Central memory CD8-positive, alpha-beta T cell (primary cell): ENCODE data around the gene PGM2L1.

Experiments used
- ATAC-seq: fragments of 150-1000 bp; cut with Tn5 transposase; replicated peaks from 2 replicates; pipeline ENCODE4 v1.10.0; 2022; ENCODE audit warnings: mild to moderate bottlenecking, moderate FRiP score, moderate number of reproducible peaks; ENCODE audit not compliant: poor library complexity, severe bottlenecking; ENCODE audit errors: extremely low read depth
- DNase-seq, 2 donors: peaks; one replicate each; pipeline ENCODE4 v3.0.0; 2021; ENCODE audit warnings: low spot score in 2 of 2
- H3K27ac Mint-ChIP-seq: one replicate; pipeline ENCODE4 v1.8.0; 2022; ENCODE audit warnings: low read depth, mild to moderate bottlenecking, moderate library complexity, mixed read lengths
- H3K27me3 Mint-ChIP-seq: one replicate; pipeline ENCODE4 v1.8.0; 2022; ENCODE audit warnings: mixed read lengths
- H3K36me3 Mint-ChIP-seq: one replicate; pipeline ENCODE4 v1.8.0; 2022; ENCODE audit warnings: mild to moderate bottlenecking, moderate library complexity, mixed read lengths; ENCODE audit not compliant: insufficient read depth
- H3K4me1 Mint-ChIP-seq: one replicate; pipeline ENCODE4 v1.8.0; 2022; ENCODE audit warnings: mixed read lengths
- H3K4me3 Mint-ChIP-seq: one replicate; pipeline ENCODE4 v1.8.0; 2022; ENCODE audit warnings: mild to moderate bottlenecking, moderate library complexity, mixed read lengths
- H3K9me3 Mint-ChIP-seq: one replicate; pipeline ENCODE4 v1.8.0; 2022; ENCODE audit warnings: mixed read lengths

Gene PGM2L1

DNA sequence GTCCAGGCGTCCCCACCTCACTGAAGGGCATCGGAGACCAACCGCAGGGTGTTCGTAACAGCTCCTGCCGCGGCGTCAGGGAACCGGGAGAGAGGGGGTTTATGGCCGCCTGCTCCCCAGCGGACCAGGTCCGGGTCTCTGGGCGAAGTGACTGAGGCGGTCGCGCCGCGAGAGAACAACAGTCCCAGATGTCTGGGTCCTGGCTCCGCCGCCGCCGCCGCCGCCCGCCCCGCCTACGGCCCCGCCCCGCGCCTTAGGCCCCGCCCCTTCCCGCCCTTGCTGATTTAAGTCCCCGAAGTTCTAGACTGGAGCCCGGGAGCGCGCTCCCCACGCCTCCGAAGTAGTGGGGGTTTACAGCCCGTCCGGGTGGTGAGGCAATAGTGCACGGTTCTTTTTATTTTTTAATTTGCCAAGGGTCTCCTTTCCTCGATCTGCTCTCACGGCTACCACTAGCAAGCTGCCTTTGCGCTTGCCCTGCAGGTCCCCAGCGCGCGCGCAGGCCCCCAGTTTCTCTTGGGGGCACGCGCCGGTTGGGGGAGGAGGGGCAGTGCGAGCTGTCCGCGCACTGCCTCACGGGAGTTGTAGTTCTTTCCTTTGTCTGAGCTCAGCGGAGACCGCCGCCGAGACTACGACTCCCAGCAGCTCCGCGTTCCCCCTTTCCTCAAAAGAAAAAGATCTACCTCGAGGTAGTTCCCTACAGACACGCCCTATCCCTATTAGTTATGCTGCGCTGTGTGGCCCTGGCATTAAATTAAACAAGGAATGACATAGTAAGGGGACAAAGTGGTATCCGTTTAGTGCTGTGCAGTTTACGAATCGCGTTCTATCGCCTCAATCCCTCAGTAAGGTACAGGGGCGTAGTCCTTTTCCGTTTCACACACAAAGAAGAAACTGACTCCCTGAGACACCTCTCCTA, at the start of gene PGM2L1:
PGM2L1 (minus strand) TSS at position 190 of the 916 bp plus-strand sequence. CDS start 272 bp downstream, outside the sequence.
- ATAC-seq (peak; percentile 84), DNase-seq (peak; percentile 86 to 87)
- peaks cover 19% of the 10 kb centered on the region for H3K4me1 Mint-ChIP-seq
- H3K27ac Mint-ChIP-seq: peak within 1 kb of the TSS; percentile 29
- H3K9me3 Mint-ChIP-seq: no peaks in the 10 kb centered on the region
- peak within 1 kb of the TSS; percentile 79 for H3K4me3 Mint-ChIP-seq
- H3K36me3 Mint-ChIP-seq: peaks cover 2% of the 10 kb centered on the region
- no peaks in the 10 kb centered on the region for H3K27me3 Mint-ChIP-seq

DNA sequence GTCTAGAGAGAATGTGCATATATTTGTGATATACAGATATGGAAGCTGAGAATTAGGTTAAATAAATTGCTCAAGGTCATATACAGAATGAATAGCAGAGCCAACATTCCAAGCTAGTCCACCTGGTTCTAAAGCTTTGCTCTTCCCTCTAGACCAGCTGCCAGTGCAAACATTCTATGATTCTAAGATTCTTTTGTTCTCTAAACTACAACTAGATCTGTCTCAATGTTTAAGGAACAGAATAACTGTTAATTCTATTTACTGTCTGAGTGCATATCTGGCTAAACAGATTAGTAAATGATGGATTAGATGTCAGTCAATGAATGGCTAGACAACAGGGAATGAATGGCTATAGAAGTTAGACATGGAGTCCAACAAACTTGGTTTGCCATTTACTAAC, 49.5 kb upstream of the PGM2L1 start:
- H3K27ac Mint-ChIP-seq: no peak overlapping the region
- no peaks in the 10 kb centered on the region for H3K36me3 Mint-ChIP-seq
- H3K4me3 Mint-ChIP-seq: no peak overlapping the region
- H3K27me3 Mint-ChIP-seq: peaks cover 42% of the 10 kb centered on the region
- peaks cover 6% of the 10 kb centered on the region for H3K4me1 Mint-ChIP-seq
- no peak for DNase-seq
- no peaks in the 10 kb centered on the region for H3K9me3 Mint-ChIP-seq
- ATAC-seq: no peak

DNA sequence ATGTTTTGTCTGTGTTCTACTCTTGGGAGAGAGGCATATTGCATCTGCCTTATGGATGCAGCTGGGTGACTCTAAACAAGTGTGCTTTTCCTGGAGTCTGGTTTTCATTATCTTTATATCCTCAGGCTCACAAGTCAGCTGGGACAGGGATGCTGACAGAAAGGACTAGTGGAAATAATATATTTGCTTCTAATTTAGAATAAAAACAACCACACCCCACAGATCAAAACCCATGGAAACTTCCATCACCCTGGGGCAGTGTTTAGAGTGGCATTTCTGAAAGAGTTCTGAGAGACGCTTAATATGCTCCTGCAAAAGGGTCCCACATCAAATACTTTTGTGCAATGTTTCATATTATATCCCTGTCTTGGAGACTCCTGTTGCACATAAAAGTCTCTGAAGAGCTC, 48.3 kb upstream of the PGM2L1 start:
- no peaks in the 10 kb centered on the region for H3K36me3 Mint-ChIP-seq
- no peak overlapping the region for H3K27ac Mint-ChIP-seq
- H3K9me3 Mint-ChIP-seq: no peaks in the 10 kb centered on the region
- peaks cover 6% of the 10 kb centered on the region for H3K4me1 Mint-ChIP-seq
- H3K27me3 Mint-ChIP-seq: peaks cover 34% of the 10 kb centered on the region
- no peak for ATAC-seq
- DNase-seq: no peak
- no peak overlapping the region for H3K4me3 Mint-ChIP-seq

DNA sequence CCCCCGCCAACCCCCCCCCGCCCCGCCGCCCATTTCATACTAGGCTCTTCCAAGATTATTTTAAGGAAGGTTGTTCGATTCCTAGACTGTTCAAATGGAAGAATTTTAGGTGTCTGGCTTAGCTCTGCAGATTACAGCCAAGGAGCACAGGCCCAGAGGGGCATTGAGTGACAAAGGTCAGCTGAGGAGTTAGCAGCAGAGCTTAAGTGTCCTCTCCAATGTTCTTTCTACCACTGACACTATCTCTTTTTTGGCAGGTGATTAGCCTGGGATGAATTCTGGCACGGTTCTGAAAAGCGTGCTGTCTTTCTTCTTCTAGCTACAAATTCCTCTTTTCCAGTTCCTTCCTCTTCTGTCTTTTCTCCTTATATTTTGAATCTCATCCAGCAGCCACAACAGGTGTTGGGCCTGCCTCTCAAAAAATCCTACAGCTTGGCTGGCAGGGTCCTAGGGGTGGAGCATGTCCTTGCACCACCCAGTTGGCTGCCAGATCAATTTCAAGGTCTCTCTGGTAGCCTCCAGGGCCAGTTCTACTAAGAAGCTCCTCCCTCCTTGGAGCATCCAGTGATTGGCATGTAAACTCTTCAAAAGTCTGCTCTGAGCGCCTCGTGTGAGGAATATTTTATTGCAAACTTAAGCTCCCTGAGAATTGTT, 46.1 kb upstream of the PGM2L1 start:
- H3K27ac Mint-ChIP-seq: no peak overlapping the region
- no peak for ATAC-seq

DNA sequence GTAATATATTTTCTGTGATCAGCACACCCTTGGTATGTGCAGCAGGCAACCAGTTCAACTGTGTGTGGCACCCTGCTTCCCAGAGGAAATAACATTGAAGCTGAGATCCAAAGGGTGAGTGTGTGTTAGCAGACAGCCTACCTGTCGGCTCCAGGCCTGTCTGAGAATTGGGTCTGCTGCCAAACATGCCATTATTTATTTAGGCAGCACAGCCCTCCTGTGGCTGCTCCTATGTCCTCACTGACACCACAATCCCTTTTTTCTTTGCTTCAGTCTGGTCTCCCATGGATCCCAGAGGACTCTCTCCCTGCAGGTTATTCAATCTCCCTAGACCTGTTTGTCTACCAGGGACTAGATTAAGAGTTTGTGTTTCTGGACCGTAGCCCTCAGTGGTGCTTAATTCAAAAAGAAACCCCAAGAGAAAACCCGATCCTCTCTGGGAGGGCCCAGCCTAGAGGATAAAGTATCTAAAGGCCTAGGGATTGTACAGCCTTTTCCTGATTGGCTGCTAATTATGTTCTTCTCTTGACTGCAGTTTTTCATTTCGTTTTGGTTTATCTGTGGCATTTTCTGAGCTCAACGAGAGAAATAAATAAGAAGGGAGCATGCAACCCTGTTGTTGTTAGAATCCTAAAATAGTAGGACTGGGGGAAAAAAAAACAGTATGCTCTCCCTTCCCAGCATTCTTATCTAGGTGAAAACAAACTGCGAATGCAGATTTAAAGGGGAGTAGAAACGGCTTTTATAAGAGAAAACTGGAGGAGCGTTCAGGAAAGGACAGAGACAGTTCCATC, 45.0 kb upstream of the PGM2L1 start:
- no peak for DNase-seq
- no peaks in the 10 kb centered on the region for H3K4me1 Mint-ChIP-seq
- no peaks in the 10 kb centered on the region for H3K9me3 Mint-ChIP-seq
- H3K36me3 Mint-ChIP-seq: no peaks in the 10 kb centered on the region
- H3K27me3 Mint-ChIP-seq: peaks cover 34% of the 10 kb centered on the region
- no peak overlapping the region for H3K4me3 Mint-ChIP-seq
- H3K27ac Mint-ChIP-seq: no peak overlapping the region
- no peak for ATAC-seq

More for the DNA sequence above, 46.1 kb upstream of the PGM2L1 start:
- no peak overlapping the region for H3K4me3 Mint-ChIP-seq
- DNase-seq: no peak
- peaks cover 3% of the 10 kb centered on the region for H3K4me1 Mint-ChIP-seq
- no peaks in the 10 kb centered on the region for H3K36me3 Mint-ChIP-seq
- peaks cover 34% of the 10 kb centered on the region for H3K27me3 Mint-ChIP-seq
- no peaks in the 10 kb centered on the region for H3K9me3 Mint-ChIP-seq

DNA sequence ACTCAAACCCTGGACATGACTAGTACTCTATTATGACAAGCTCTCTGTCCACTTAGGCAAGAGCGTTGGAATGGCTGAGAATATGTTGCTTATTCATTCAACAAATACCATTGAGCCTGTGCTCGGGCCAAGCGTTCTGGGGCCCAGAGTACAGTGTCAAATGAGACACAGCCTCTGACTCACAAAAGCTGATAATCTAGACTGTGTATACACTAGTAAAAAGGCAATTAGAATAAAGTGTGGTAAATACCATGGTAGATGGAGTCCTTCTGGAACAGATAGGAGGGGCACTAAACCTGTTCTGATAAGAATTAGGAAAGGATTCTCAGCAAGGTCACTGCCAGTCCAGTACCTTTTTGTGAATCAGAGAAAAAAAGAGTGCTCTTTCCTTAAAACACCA, 44.4 kb upstream of the PGM2L1 start:
- no peaks in the 10 kb centered on the region for H3K36me3 Mint-ChIP-seq
- peaks cover 34% of the 10 kb centered on the region for H3K27me3 Mint-ChIP-seq
- H3K4me1 Mint-ChIP-seq: no peaks in the 10 kb centered on the region
- H3K9me3 Mint-ChIP-seq: no peaks in the 10 kb centered on the region
- H3K27ac Mint-ChIP-seq: no peak overlapping the region
- no peak overlapping the region for H3K4me3 Mint-ChIP-seq
- DNase-seq (no peak), ATAC-seq (no peak)

DNA sequence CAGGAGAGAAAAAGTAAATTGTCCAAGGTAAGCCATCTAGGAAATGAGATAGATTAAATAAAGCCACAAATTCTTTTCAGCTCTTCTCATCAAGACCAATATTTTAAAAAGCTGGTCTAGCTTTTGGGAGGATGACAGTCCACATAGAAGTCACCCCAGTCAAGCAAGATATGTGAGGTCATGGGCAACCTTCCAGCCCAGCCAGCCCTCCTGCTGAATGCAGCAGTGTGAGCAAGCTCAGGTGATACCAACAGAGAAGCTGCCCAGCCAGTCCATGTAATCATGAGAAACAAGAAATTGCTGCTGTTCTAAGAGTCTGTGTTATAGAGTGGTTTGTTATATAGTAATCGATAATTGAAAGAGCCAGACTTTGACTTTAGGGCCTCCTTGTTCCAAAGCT, 40.4 kb upstream of the PGM2L1 start:
- no peaks in the 10 kb centered on the region for H3K36me3 Mint-ChIP-seq
- H3K27ac Mint-ChIP-seq: no peak overlapping the region
- ATAC-seq: no peak
- no peak overlapping the region for H3K4me3 Mint-ChIP-seq
- peaks cover 27% of the 10 kb centered on the region for H3K27me3 Mint-ChIP-seq
- no peak for DNase-seq
- no peaks in the 10 kb centered on the region for H3K4me1 Mint-ChIP-seq
- no peaks in the 10 kb centered on the region for H3K9me3 Mint-ChIP-seq

DNA sequence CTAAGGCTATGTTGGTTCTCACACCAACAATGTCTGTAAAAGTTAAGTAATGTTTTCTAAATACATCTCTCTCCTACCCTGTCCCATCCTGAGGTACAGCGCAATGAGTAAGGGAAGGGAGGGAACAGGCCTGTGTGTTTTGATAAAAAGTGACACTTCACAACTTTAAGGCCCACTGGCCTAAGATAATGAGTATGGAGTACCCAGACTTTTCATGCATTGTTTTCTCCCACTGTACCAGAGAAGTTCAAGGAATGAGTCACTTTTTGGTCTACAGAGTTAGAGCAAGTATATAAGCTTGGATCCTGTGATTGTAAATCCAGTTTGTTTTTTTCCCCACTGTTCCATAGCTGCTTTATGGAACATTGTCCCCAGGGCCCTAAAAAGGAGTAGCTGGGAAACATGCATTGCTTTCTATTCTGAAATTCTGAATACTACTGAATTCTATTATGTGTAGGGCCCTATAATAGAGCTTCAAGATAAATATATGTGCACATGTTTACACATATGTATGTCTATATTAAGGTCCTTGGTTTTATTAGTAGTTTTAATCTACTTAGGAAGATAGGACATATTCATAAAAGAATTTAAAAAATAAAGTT, 39.3 kb upstream of the PGM2L1 start:
- Mint-ChIP-seq H3K27me3 (peaks cover 24% of the 10 kb centered on the region), H3K9me3 (no peaks in the 10 kb centered on the region), H3K36me3 (no peaks in the 10 kb centered on the region), H3K27ac (no peak overlapping the region), H3K4me3 (no peak overlapping the region), H3K4me1 (no peaks in the 10 kb centered on the region)
- no peak for DNase-seq
- no peak for ATAC-seq

DNA sequence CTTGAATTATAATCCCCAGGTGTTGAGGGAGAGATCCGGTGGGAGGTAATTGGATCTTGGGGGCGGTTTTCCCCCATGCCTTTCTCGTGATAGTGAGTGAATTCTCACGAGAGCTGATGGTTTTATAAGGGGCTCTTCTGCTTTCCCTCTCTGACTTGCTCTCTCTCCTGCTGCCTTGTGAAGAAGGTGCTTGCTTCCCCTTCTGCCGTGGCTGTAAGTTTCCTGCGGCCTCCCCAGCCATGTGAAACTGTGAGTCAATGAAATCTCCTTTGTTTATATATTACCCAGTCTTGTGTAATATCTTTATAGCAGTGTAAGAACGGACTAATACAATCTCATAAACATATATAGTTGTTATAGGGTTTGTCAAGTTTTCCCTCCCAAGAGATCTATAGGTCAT, 36.3 kb upstream of the PGM2L1 start:
- no peaks in the 10 kb centered on the region for H3K4me1 Mint-ChIP-seq
- H3K36me3 Mint-ChIP-seq: no peaks in the 10 kb centered on the region
- H3K9me3 Mint-ChIP-seq: no peaks in the 10 kb centered on the region
- no peak for ATAC-seq
- peaks cover 29% of the 10 kb centered on the region for H3K27me3 Mint-ChIP-seq
- H3K4me3 Mint-ChIP-seq: no peak overlapping the region
- DNase-seq: no peak
- no peak overlapping the region for H3K27ac Mint-ChIP-seq

DNA sequence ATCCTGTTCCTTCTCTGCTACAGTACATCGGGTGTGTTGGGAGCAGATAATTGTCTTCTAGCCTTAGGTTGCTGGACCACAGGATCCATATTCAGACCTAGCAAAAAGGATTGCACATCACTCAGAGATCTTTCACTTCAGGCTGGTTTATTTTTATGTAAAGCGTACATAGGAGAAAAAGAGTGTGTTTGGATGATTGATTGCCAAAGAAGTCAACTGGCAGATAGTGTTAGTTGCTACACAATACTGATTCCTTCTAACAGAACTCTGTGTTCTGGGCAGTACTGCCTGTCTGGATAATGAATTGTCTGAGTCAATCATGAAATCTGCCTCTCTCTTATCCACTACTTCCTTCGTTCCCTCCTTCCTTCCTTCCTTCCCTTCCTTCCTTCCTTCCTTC, 31.0 kb upstream of the PGM2L1 start:
- peaks cover 14% of the 10 kb centered on the region for H3K27me3 Mint-ChIP-seq
- H3K4me1 Mint-ChIP-seq: no peaks in the 10 kb centered on the region
- no peak overlapping the region for H3K27ac Mint-ChIP-seq
- no peaks in the 10 kb centered on the region for H3K9me3 Mint-ChIP-seq
- no peaks in the 10 kb centered on the region for H3K36me3 Mint-ChIP-seq
- no peak overlapping the region for H3K4me3 Mint-ChIP-seq
- ATAC-seq (no peak), DNase-seq (no peak)

DNA sequence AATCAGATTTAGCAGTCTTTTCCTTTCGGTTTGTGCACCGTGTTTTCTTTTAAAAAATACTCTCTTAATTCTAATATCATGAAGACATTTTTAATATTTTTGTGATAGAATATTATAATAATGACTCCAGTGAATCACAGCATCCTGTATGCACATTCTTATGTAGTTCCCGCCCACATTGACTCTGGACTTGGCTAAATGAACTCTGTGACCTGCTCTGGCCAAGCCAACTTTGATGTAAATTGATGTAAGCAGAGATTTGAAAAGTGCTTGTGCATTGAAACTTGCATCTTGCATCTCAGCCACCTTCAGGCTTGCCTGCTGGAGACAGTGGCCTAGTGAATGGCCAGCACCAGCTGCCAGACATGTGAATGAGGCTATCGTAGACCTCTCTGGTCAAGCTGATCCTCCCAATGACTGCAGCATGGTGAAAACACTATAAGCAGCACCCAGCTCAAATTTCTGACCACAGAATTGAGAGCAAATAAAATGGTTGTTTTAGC, 29.2 kb upstream of the PGM2L1 start:
- H3K36me3 Mint-ChIP-seq: no peaks in the 10 kb centered on the region
- H3K4me3 Mint-ChIP-seq: no peak overlapping the region
- ATAC-seq: no peak
- no peaks in the 10 kb centered on the region for H3K9me3 Mint-ChIP-seq
- no peak overlapping the region for H3K27ac Mint-ChIP-seq
- H3K4me1 Mint-ChIP-seq: no peaks in the 10 kb centered on the region
- DNase-seq: no peak
- H3K27me3 Mint-ChIP-seq: peaks cover 5% of the 10 kb centered on the region

DNA sequence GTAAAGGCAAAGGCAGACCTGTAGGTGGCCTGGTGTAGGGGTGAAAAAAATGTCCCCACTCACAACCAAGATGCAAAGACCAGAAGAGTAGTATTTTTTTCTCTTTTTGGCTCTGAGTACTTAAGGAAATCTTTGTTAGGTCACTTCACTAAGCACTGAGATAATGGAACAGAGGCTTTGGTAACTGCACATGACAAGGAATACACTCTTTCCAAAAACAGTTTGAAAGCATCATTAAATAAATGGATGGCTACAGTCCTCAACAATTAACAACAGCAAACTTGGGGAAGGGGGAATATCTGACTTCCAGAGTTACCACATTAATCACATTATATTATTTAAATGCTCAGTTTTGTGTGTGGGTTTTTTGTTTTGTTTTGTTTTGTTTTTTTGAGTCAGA, 26.9 kb upstream of the PGM2L1 start:
- Mint-ChIP-seq H3K4me3 (no peak overlapping the region), H3K27me3 (no peaks in the 10 kb centered on the region), H3K27ac (no peak overlapping the region), H3K9me3 (no peaks in the 10 kb centered on the region), H3K36me3 (no peaks in the 10 kb centered on the region), H3K4me1 (no peaks in the 10 kb centered on the region)
- DNase-seq (no peak), ATAC-seq (no peak)
